Esophagus muscularis mucosa (tissue), 4 donors: Measurements from ENCODE around the gene ITPR2. TPM values are rescaled to one million over a fixed set of nuclear protein-coding genes. Genes with fewer than 3 reads are reported as not detected.

ENCODE experiments used
- DNase-seq: peaks from one replicate; pipeline ENCODE4 v3.0.0-alpha.2; 2017; ENCODE audit errors: extremely low spot score
- H3K27ac ChIP-seq, 4 donors: fragments of 200-600 bp; sonication (generic); replicated peaks in 1 of 4; 1 replicate in 3 of 4; 2 replicates in 1 of 4; pipeline ENCODE4 v1.5.1; 2016 to 2019; ENCODE audit warnings: mild to moderate bottlenecking in 1 of 4
- H3K27me3 ChIP-seq, 4 donors: fragments of 200-600 bp; sonication (generic); one replicate each; pipeline versions ENCODE4 v1.5.1 to v1.6.0; 2016 to 2019
- H3K36me3 ChIP-seq, 4 donors: fragments of 200-600 bp; sonication (generic); one replicate each; pipeline ENCODE4 v1.5.1; 2016 to 2019
- H3K4me1 ChIP-seq, 4 donors: fragments of 200-600 bp; sonication (generic); one replicate each; pipeline ENCODE4 v1.5.1; 2016 to 2019
- H3K4me3 ChIP-seq, 4 donors: fragments of 200-600 bp; sonication (generic); 1 replicate in 2 of 4; 2 replicates in 2 of 4; pipeline ENCODE4 v1.5.1; 2016 to 2019; ENCODE audit warnings: mild to moderate bottlenecking in 4 of 4, moderate library complexity in 1 of 4
- H3K9me3 ChIP-seq, 4 donors: fragments of 200-600 bp; sonication (generic); 1 replicate in 3 of 4; 2 replicates in 1 of 4; pipeline ENCODE4 v1.5.1; 2016 to 2019
- CTCF ChIP-seq, 3 experiments: fragments of 200-600 bp in 2 of 3; fragments of 450-650 bp in 1 of 3; sonication (generic) in 2 of 3; IDR thresholded peaks; one replicate each; pipeline ENCODE4 v1.5.1; 2017 to 2019; ENCODE audit warnings: antibody characterized with exemption in 3 of 3, mild to moderate bottlenecking in 2 of 3, moderate library complexity in 1 of 3
- EP300 ChIP-seq: sonication (generic); formaldehyde crosslinking; IDR thresholded peaks from one replicate; pipeline ENCODE4 v1.6.1; 2017; ENCODE audit warnings: antibody characterized with exemption
- POLR2A ChIP-seq: fragments of 450-650 bp; IDR thresholded peaks from one replicate; pipeline ENCODE4 v1.6.1; 2017; ENCODE audit warnings: antibody characterized with exemption, moderate library complexity, mild to moderate bottlenecking, low read depth
- POLR2AphosphoS5 ChIP-seq, 2 donors: sonication (generic); formaldehyde crosslinking; IDR thresholded peaks; one replicate each; pipeline ENCODE4 v1.6.1; 2017; ENCODE audit warnings: antibody characterized with exemption in 2 of 2
- WGBS: methylation state at CpG from one replicate; pipeline ENCODE4 v1.1.5; 2018; 5-methylcytosine and 5-hydroxymethylcytosine counted together
- intact Hi-C: fragments of 100-400 bp; cut with DNase I; formaldehyde crosslinking; loops from one replicate; pipeline ENCODE4 v1.15.1; 2023
- total RNA-seq, 4 donors: library from RNA; depleted of rRNA; stranded (reverse); fragments of >200 nt; gene quantifications; one replicate each; pipeline versions ENCODE4 v1.1.0 to v1.2.1, GENCODE V29; 2016

ITPR2 gene
- total RNA-seq, 4 donors from 2014 or later = 23.7 to 26.6 (median 25.4) TPM

- no peak for TF ChIP-seq POLR2AphosphoS5 (IDR thresholded peaks at IDR 0.05)
- no peak for TF ChIP-seq POLR2A
- TF ChIP-seq EP300 = no peak
- TF ChIP-seq CTCF (IDR thresholded peaks at IDR 0.05) = no peak
- Histone ChIP-seq H3K4me3 (no peak overlapping the region), H3K4me1 (peaks cover 17 to 26% (median 21%) of the 10 kb centered on the region in 4 donors), H3K27ac (no peak overlapping the region), H3K9me3 (no peaks in the 10 kb centered on the region), H3K36me3 (no peaks in the 10 kb centered on the region), H3K27me3 (no peaks in the 10 kb centered on the region)
- intact Hi-C loops = loop anchor here (10.0 kb wide), 1 partner anchor 113 kb away; the partner anchor contains the start of gene ITPR2
- DNase-seq = no peak
- 42% methylated on average over 2 of the region's 2 CpGs for WGBS
Measured at GRCh38 chr12:26721800-26722199, 111.2 kb downstream of the ITPR2 start.

GRCh38 chr12:26719852-26720251 is 113.1 kb downstream of the ITPR2 start:
- TF ChIP-seq POLR2A (no peak), CTCF (IDR thresholded peaks at IDR 0.05) (no peak), EP300 (no peak), POLR2AphosphoS5 (IDR thresholded peaks at IDR 0.05) (no peak)
- Histone ChIP-seq H3K9me3 (no peaks in the 10 kb centered on the region), H3K4me3 (no peak overlapping the region), H3K27me3 (no peaks in the 10 kb centered on the region), H3K27ac (no peak overlapping the region), H3K4me1 (peaks cover 14 to 24% (median 21%) of the 10 kb centered on the region in 4 donors), H3K36me3 (peaks cover 0 to 7% (median 5%) of the 10 kb centered on the region in 4 donors)
- DNase-seq = no peak
- 100% methylated on average over 1 of the region's 1 CpG for whole genome bisulfite sequencing
- intact Hi-C loops = loop anchor here (10.0 kb wide), 1 partner anchor 115 kb away; the partner anchor contains the start of gene ITPR2

- H3K4me1 ChIP-seq = peaks cover 0 to 7% (median 4%) of the 10 kb centered on the region in 4 donors
- H3K4me3 ChIP-seq = no peak overlapping the region
- no peak for TF ChIP-seq POLR2AphosphoS5 (IDR thresholded peaks at IDR 0.05)
- no peak for TF ChIP-seq EP300
- TF ChIP-seq POLR2A = no peak
- TF ChIP-seq CTCF (IDR thresholded peaks at IDR 0.05) = no peak
- H3K27ac ChIP-seq = no peak overlapping the region
- H3K27me3 ChIP-seq = no peaks in the 10 kb centered on the region
- peaks cover 0 to 12% (median 8%) of the 10 kb centered on the region in 4 donors for H3K36me3 ChIP-seq
- no peaks in the 10 kb centered on the region for H3K9me3 ChIP-seq
- 94% methylated on average over 2 of the region's 2 CpGs for WGBS
- intact Hi-C loops = no loop called here
- DNase-seq = no peak
Measured at GRCh38 chr12:26717757-26718156, 115.2 kb downstream of the ITPR2 start.

- intact Hi-C loops = no loop called here
- WGBS = 95% methylated on average over 5 of the region's 5 CpGs
- H3K4me1 ChIP-seq = peaks cover 0 to 5% (median 0%) of the 10 kb centered on the region in 4 donors
Measured at GRCh38 chr12:26715232-26715631, 117.8 kb downstream of the ITPR2 start.

More at GRCh38 chr12:26715232-26715631, 117.8 kb downstream of the ITPR2 start:
- Histone ChIP-seq H3K9me3 (no peaks in the 10 kb centered on the region), H3K27me3 (no peaks in the 10 kb centered on the region), H3K27ac (no peak overlapping the region), H3K4me3 (no peak overlapping the region), H3K36me3 (peaks cover 0 to 20% (median 9%) of the 10 kb centered on the region in 4 donors)
- DNase-seq = no peak
- TF ChIP-seq POLR2A (no peak), EP300 (no peak), POLR2AphosphoS5 (IDR thresholded peaks at IDR 0.05) (no peak), CTCF (IDR thresholded peaks at IDR 0.05) (no peak)
